ENCODE results near the gene RB1.

DNA sequence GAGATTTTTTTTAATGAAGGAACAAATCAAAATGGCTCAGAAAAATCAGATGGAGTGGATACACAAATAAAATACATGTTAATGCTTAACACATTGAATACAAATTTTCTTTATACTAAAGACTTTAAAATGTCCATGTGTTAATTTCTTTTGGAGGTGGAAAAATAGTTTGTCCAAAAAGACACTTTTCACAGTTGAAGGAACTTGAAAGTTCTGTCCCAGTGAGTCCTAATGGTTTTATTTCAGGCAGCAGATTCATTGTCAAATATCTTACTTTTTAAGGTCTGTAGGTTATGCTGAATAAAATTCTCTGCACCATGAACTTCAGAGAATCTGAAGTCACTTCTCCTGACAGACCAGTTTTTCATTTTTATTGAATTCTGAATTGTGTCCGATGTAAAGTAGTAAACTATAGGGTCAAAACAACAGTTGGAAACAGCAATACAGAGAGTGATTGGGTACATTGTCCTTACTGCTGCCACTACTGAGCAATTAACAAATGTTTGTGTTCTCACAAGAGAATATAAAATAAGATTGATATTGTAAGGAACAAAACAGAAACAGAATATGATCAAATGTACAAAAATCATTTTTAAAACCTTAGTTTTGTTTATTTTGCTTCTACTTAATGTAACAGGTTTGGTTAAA is 107.7 kb downstream of the RB1 start:
- TF ChIP-seq, protein P1, sequence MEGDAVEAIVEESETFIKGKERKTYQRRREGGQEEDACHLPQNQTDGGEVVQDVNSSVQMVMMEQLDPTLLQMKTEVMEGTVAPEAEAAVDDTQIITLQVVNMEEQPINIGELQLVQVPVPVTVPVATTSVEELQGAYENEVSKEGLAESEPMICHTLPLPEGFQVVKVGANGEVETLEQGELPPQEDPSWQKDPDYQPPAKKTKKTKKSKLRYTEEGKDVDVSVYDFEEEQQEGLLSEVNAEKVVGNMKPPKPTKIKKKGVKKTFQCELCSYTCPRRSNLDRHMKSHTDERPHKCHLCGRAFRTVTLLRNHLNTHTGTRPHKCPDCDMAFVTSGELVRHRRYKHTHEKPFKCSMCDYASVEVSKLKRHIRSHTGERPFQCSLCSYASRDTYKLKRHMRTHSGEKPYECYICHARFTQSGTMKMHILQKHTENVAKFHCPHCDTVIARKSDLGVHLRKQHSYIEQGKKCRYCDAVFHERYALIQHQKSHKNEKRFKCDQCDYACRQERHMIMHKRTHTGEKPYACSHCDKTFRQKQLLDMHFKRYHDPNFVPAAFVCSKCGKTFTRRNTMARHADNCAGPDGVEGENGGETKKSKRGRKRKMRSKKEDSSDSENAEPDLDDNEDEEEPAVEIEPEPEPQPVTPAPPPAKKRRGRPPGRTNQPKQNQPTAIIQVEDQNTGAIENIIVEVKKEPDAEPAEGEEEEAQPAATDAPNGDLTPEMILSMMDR (IDR thresholded peaks at IDR 0.05): no peak
- no peak for TF ChIP-seq EZH2 (IDR thresholded peaks at IDR 0.05; ENCODE audit: borderline replicate concordance, insufficient read depth, low read depth, low read length, poor library complexity, severe bottlenecking)

Measured in B cell (primary cell).